Astrocyte (in vitro differentiated cells and primary cell): ENCODE results near the gene FAM229A.

Experiments
- CTCF ChIP-seq: IDR thresholded peaks from 2 replicates; pipeline ENCODE4 v1.5.1; 2011; ENCODE audit warnings: low read depth, mild to moderate bottlenecking, inconsistent platforms, low read length, moderate library complexity; ENCODE audit not compliant: insufficient read depth
- EZH2 ChIP-seq: IDR thresholded peaks from 2 replicates; pipeline ENCODE4 v1.6.1; 2012; ENCODE audit warnings: mild to moderate bottlenecking, low read length, inconsistent platforms; ENCODE audit not compliant: insufficient read depth

GRCh38 chr1:32331549-32331948 lies 30.7 kb downstream of the FAM229A start:
- no peak for TF ChIP-seq CTCF
- no peak for TF ChIP-seq EZH2
